SK-N-SH (cell line): ENCODE results near the gene NOP56. TPM values are rescaled to one million over a fixed set of nuclear protein-coding genes. Genes with fewer than 3 reads are reported as not detected.

Source experiments
- CTCF ChIA-PET: fragments of 300-600, 350-600 bp; formaldehyde crosslinking; extraction: SDS; loops from one replicate; lab custom pipeline; 2021; lab: Yijun Ruan, JAX
- POLR2A ChIA-PET: fragments of 350-600 bp; sonication (Branson Sonifier 250); formaldehyde crosslinking; extraction: SDS; loops from one replicate; lab custom pipeline; 2020; ENCODE audit warnings: antibody characterized with exemption, inconsistent platforms; lab: Yijun Ruan, JAX
- DNase-seq: peaks from one replicate; pipeline ENCODE4 v3.0.0; 2012
- H2AFZ ChIP-seq: fragments of 200-600 bp; sonication (generic); 2 replicates; pipeline ENCODE4 v1.8.1; 2016; ENCODE audit warnings: antibody characterized with exemption, mild to moderate bottlenecking, low read depth
- H3F3A ChIP-seq: fragments of 200-600 bp; sonication (generic); replicated peaks from 2 replicates; pipeline ENCODE3; 2016; ENCODE audit warnings: antibody characterized with exemption, mild to moderate bottlenecking; ENCODE audit not compliant: insufficient read depth
- H3K27ac ChIP-seq, 2 experiments: fragments of 200-500 bp in 1 of 2; fragments of 200-600 bp in 1 of 2; sonication (Bioruptor generic) in 1 of 2; sonication (generic), shearing (Covaris generic) in 1 of 2; 2 replicates each; pipeline versions ENCODE4 v1.5.1 to v1.6.1; 2014 to 2016; ENCODE audit warnings: low read depth in 2 of 2, inconsistent platforms in 1 of 2, low read length in 1 of 2, mild to moderate bottlenecking in 1 of 2, mixed read lengths in 1 of 2
- H3K27me3 ChIP-seq: fragments of 200-600 bp; sonication (generic), shearing (Covaris generic); 2 replicates; pipeline ENCODE4 v1.6.1; 2016; ENCODE audit warnings: mixed run types; ENCODE audit not compliant: insufficient read depth
- H3K36me3 ChIP-seq, 2 experiments: fragments of 200-500 bp in 1 of 2; fragments of 200-600 bp in 1 of 2; sonication (Bioruptor generic) in 1 of 2; sonication (generic) in 1 of 2; replicated peaks in 1 of 2; 2 replicates each; pipeline versions ENCODE3 to v1.5.1; 2014 to 2016; ENCODE audit warnings: low read length in 1 of 2, mild to moderate bottlenecking in 1 of 2; ENCODE audit not compliant: insufficient read depth in 2 of 2, control insufficient read depth in 1 of 2
- H3K4me1 ChIP-seq, 2 experiments: fragments of 200-500 bp in 1 of 2; fragments of 200-600 bp in 1 of 2; sonication (Bioruptor generic) in 1 of 2; sonication (generic), shearing (Covaris generic) in 1 of 2; 2 replicates each; pipeline versions ENCODE4 v1.5.1 to v1.6.1; 2014 to 2016; ENCODE audit warnings: low read depth in 1 of 2, low read length in 1 of 2, mixed run types in 1 of 2; ENCODE audit not compliant: insufficient read depth in 2 of 2, control insufficient read depth in 1 of 2
- H3K4me2 ChIP-seq: fragments of 200-600 bp; sonication (generic), shearing (Covaris generic); 2 replicates; pipeline ENCODE4 v1.6.1; 2017; ENCODE audit warnings: mixed run types
- H3K4me3 ChIP-seq, 2 experiments: fragments of 200-500 bp in 1 of 2; fragments of 200-600 bp in 1 of 2; sonication (Bioruptor generic) in 1 of 2; sonication (generic), shearing (Covaris generic) in 1 of 2; 2 replicates each; pipeline versions ENCODE4 v1.5.1 to v1.8.1; 2014 to 2016; ENCODE audit warnings: low read depth in 2 of 2, inconsistent platforms in 1 of 2, low read length in 1 of 2, mild to moderate bottlenecking in 1 of 2, mixed read lengths in 1 of 2, moderate library complexity in 1 of 2
- H3K79me2 ChIP-seq: fragments of 200-600 bp; sonication (generic); 2 replicates; pipeline ENCODE4 v1.8.1; 2017; ENCODE audit warnings: mild to moderate bottlenecking; ENCODE audit not compliant: insufficient read depth
- H3K9ac ChIP-seq: fragments of 200-600 bp; sonication (generic); 2 replicates; pipeline ENCODE4 v1.6.1; 2017; ENCODE audit warnings: mixed run types
- H3K9me2 ChIP-seq: fragments of 200-600 bp; sonication (generic); 2 replicates; pipeline ENCODE4 v1.6.1; 2017; ENCODE audit warnings: mixed run types
- H3K9me3 ChIP-seq: fragments of 200-600 bp; sonication (generic); 2 replicates; pipeline ENCODE4 v1.6.1; 2017; ENCODE audit warnings: mixed run types, mild to moderate bottlenecking, moderate library complexity
- H4K20me1 ChIP-seq: fragments of 200-600 bp; sonication (generic); 2 replicates; pipeline ENCODE4 v1.6.1; 2017; ENCODE audit warnings: mild to moderate bottlenecking, mixed run types; ENCODE audit not compliant: insufficient read depth
- EZH2phosphoT487 ChIP-seq: fragments of 200-600 bp; sonication (generic); IDR thresholded peaks from 2 replicates; pipeline ENCODE4 v1.6.1; 2017; ENCODE audit warnings: low read depth, mixed run types, mild to moderate bottlenecking, antibody characterized with exemption, moderate library complexity, borderline replicate concordance
- FOXJ3 ChIP-seq: sonication (generic); formaldehyde crosslinking; IDR thresholded peaks from 2 replicates; pipeline ENCODE4 v1.5.1; 2020; ENCODE audit warnings: mild to moderate bottlenecking, missing genetic modification reagents
- FOXM1 ChIP-seq: IDR thresholded peaks from 2 replicates; pipeline ENCODE4 v1.4.0; 2012; ENCODE audit warnings: low read depth, mild to moderate bottlenecking
- MAX ChIP-seq: IDR thresholded peaks from 2 replicates; pipeline ENCODE4 v1.4.0; 2012; ENCODE audit warnings: low read depth
- MEF2A ChIP-seq: IDR thresholded peaks from 2 replicates; pipeline ENCODE4 v1.4.0; 2012; ENCODE audit warnings: low read depth, borderline replicate concordance
- MXI1 ChIP-seq: IDR thresholded peaks from 2 replicates; pipeline ENCODE4 v1.6.1; 2012; ENCODE audit warnings: mild to moderate bottlenecking, low read depth, low read length, improper control_type of control experiment
- POLR2AphosphoS5 ChIP-seq: IDR thresholded peaks from 2 replicates; pipeline ENCODE4 v1.6.1; 2012; ENCODE audit warnings: low read depth, low read length
- RAD21 ChIP-seq: IDR thresholded peaks from 2 replicates; pipeline ENCODE4 v1.6.1; 2012; ENCODE audit warnings: mild to moderate bottlenecking, low read length
- RCOR1 ChIP-seq: fragments of 150-350 bp; IDR thresholded peaks from 2 replicates; pipeline ENCODE4 v1.6.1; 2017; ENCODE audit warnings: antibody characterized with exemption, low read length
- RXRA ChIP-seq: IDR thresholded peaks from 2 replicates; pipeline ENCODE4 v1.4.0; 2012; ENCODE audit warnings: low read depth, mild to moderate bottlenecking, borderline replicate concordance
- SIN3A ChIP-seq: IDR thresholded peaks from 2 replicates; pipeline ENCODE4 v1.6.1; 2012; ENCODE audit warnings: low read depth, mild to moderate bottlenecking, low read length, moderate library complexity, borderline replicate concordance
- SMC3 ChIP-seq: IDR thresholded peaks from 2 replicates; pipeline ENCODE4 v1.6.1; 2012; ENCODE audit warnings: low read depth, low read length, improper control_type of control experiment
- TCF12 ChIP-seq: IDR thresholded peaks from 2 replicates; pipeline ENCODE4 v1.4.0; 2012
- ZBTB33 ChIP-seq: IDR thresholded peaks from 2 replicates; pipeline ENCODE4 v1.4.0; 2012; ENCODE audit warnings: low read depth, borderline replicate concordance
- WGBS: methylation state at CpG from one replicate; pipeline ENCODE4 v1.1.6; 2017; ENCODE audit warnings: low lambda C conversion rate; 5-methylcytosine and 5-hydroxymethylcytosine counted together
- polyA plus RNA-seq, 3 experiments: library from polyadenylated mRNA; depleted of rRNA; stranded (reverse); fragments of >200 nt; gene quantifications; 2 replicates each; pipeline ENCODE4 v1.2.3, GENCODE V29; 2012
- TF ChIP-seq, protein P1 (sequence below): fragments of 200-600 bp; sonication (generic); IDR thresholded peaks from 2 replicates; pipeline ENCODE4 v1.6.1; 2017; ENCODE audit warnings: antibody characterized with exemption, mild to moderate bottlenecking, moderate library complexity
- TF ChIP-seq, protein P2 (sequence below): IDR thresholded peaks from 2 replicates; pipeline ENCODE4; 2012

The NOP56 gene
- polyA plus RNA-seq, 1 of the 3 experiments (the other 2 are of a cell fraction), result 158 TPM

DNA sequence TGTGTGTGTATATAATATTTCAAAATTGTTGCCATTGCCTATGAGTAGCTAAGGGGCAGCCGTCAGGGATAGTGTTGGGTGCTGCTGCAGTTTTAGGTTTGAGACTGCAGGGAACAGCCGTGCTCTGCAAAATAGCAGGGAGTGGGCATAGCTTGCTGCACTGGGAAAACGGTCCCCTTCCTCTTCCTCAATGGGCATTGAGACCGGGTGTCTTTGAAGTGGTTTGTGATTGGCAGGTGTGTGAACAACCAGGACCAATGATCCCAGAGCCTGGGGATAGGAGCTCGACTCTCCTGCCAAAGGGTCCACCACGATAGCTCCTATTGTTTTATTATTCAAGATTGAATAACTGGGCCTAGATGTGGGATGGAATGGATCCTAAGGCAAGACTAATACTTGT, 35.1 kb downstream of the NOP56 start:
- DNase-seq, result no peak
- Histone ChIP-seq H3K4me2 (no peak overlapping the region), H2AFZ (no peak overlapping the region)

DNA sequence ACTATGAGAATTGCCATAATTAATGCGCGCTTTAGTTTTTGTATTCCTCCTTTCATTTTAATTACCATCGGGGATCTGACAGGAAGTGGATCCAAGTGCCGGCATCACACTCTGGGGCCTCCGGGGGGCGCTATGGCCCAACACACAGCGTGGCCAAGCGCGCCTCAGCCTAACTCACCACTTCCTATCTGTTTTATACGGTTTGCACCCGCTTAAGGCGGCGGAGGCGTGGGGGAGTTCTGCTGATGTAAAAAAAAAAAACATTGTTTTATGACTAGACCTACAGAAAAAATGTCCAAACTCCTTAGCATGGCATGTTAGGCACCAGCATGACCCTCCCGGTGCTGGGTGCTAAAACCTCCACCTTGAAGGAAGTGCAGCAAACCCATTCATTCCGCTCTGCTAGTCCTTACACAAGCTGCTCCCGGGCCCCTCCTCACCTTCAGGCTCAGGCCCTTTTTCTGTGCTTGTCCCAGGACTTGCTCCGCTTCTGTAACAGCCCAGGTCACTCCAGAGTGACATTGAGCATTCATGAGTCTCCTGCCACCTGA, 35.7 kb downstream of the NOP56 start:
- Histone ChIP-seq H3K9me3 (no peaks in the 10 kb centered on the region), H3K27me3 (no peaks in the 10 kb centered on the region), H3K27ac (no peak overlapping the region)
- WGBS, result 68% methylated on average over 18 of the region's 18 CpGs
- no peak for TF ChIP-seq FOXJ3 (CRISPR knock-in tag)
- TF ChIP-seq, protein P1, sequence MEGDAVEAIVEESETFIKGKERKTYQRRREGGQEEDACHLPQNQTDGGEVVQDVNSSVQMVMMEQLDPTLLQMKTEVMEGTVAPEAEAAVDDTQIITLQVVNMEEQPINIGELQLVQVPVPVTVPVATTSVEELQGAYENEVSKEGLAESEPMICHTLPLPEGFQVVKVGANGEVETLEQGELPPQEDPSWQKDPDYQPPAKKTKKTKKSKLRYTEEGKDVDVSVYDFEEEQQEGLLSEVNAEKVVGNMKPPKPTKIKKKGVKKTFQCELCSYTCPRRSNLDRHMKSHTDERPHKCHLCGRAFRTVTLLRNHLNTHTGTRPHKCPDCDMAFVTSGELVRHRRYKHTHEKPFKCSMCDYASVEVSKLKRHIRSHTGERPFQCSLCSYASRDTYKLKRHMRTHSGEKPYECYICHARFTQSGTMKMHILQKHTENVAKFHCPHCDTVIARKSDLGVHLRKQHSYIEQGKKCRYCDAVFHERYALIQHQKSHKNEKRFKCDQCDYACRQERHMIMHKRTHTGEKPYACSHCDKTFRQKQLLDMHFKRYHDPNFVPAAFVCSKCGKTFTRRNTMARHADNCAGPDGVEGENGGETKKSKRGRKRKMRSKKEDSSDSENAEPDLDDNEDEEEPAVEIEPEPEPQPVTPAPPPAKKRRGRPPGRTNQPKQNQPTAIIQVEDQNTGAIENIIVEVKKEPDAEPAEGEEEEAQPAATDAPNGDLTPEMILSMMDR, result peak; percentile 74
- TF ChIP-seq POLR2AphosphoS5, result no peak
- TF ChIP-seq RCOR1, result no peak
- peak; percentile 78 for TF ChIP-seq RAD21
- no peak for TF ChIP-seq FOXM1
- TF ChIP-seq SMC3, result peak; percentile 59
- TF ChIP-seq MAX, result no peak
- TF ChIP-seq, all 33 proteins: peak for 3
- ChIA-PET CTCF (interaction anchor here (0.6 to 2.7 kb wide), 21 partner anchors 9 to 313 kb away, joined by 3 to 22 read pairs (median 6); no protein-coding TSS in a partner anchor), POLR2A (no interaction called here)
- Histone ChIP-seq H3K9ac (no peak overlapping the region), H3K9me2 (no peaks in the 10 kb centered on the region), H2AFZ (no peak overlapping the region), H3K79me2 (no peaks in the 10 kb centered on the region), H4K20me1 (no peaks in the 10 kb centered on the region), H3K4me1 (peaks cover 0 to 15% of the 10 kb centered on the region in 2 experiments; a peak in 1 of 4 replicates), H3K4me3 (peak overlapping the region in 1 of 2 experiments; percentile 39; a peak in 1 of 4 replicates), H3K36me3 (no peaks in the 10 kb centered on the region), H3K4me2 (no peak overlapping the region), H3F3A (peaks cover 7% of the 10 kb centered on the region)
- DNase-seq, result peak; percentile 76

More for the DNA sequence above, 35.1 kb downstream of the NOP56 start:
- H3K9ac ChIP-seq, result no peak overlapping the region
- ChIA-PET CTCF (interaction anchor here (0.6 to 2.7 kb wide), 16 partner anchors 11 to 314 kb away, joined by 3 to 16 read pairs (median 6); partner anchors contain the start of gene IDH3B), POLR2A (no interaction called here)
- H3K79me2 ChIP-seq, result no peaks in the 10 kb centered on the region
- H3K4me1 ChIP-seq, result peaks cover 0 to 15% of the 10 kb centered on the region in 2 experiments; a peak in 1 of 4 replicates
- 0 out of 4 replicates have a peak overlapping the region, but pooled peaks of 1 of the 2 experiments have one; percentile 39 for H3K4me3 ChIP-seq
- TF ChIP-seq TCF12, result no peak
- TF ChIP-seq MEF2A, result no peak
- TF ChIP-seq, protein P2, sequence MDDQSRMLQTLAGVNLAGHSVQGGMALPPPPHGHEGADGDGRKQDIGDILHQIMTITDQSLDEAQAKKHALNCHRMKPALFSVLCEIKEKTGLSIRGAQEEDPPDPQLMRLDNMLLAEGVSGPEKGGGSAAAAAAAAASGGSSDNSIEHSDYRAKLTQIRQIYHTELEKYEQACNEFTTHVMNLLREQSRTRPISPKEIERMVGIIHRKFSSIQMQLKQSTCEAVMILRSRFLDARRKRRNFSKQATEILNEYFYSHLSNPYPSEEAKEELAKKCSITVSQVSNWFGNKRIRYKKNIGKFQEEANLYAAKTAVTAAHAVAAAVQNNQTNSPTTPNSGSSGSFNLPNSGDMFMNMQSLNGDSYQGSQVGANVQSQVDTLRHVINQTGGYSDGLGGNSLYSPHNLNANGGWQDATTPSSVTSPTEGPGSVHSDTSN, result no peak
- TF ChIP-seq MXI1, result no peak
- no peak for TF ChIP-seq SIN3A
- TF ChIP-seq ZBTB33, result no peak
- no peak for TF ChIP-seq RXRA
- TF ChIP-seq MAX, result no peak
- TF ChIP-seq EZH2phosphoT487, result no peak
- peaks cover 7% of the 10 kb centered on the region for H3F3A ChIP-seq
- H3K27ac ChIP-seq, result no peak overlapping the region
- no peaks in the 10 kb centered on the region for H4K20me1 ChIP-seq
- WGBS, result 95% methylated on average over 2 of the region's 6 CpGs
- no peaks in the 10 kb centered on the region for H3K27me3 ChIP-seq
- no peaks in the 10 kb centered on the region for H3K9me2 ChIP-seq
- no peaks in the 10 kb centered on the region for H3K36me3 ChIP-seq
- no peaks in the 10 kb centered on the region for H3K9me3 ChIP-seq
